ENCODE results near the gene CXCL14.

CXCL14 gene

GRCh38 chr5:135598691-135599395 lies 20.1 kb upstream of the CXCL14 start:
- H3K4me3 ChIP-seq (replicated peaks; ENCODE audit: low read depth, low read length): no peak overlapping the region
- TF ChIP-seq CTCF (IDR thresholded peaks at IDR 0.05; ENCODE audit: low read length, missing control alignments): no peak
- DNase-seq (ENCODE audit: low read depth): no peak

- DNase-seq (ENCODE audit: low read depth): no peak
- H3K4me3 ChIP-seq (replicated peaks; ENCODE audit: low read depth, low read length): no peak overlapping the region
- no peak for TF ChIP-seq CTCF (IDR thresholded peaks at IDR 0.05; ENCODE audit: low read length, missing control alignments)
These were observed 18.0 kb upstream of the CXCL14 start for GRCh38 chr5:135596788-135597187.

- no peak overlapping the region for H3K4me3 ChIP-seq (replicated peaks; ENCODE audit: low read depth, low read length)
- DNase-seq (ENCODE audit: low read depth): no peak
- TF ChIP-seq CTCF (IDR thresholded peaks at IDR 0.05; ENCODE audit: low read length, missing control alignments): no peak
These were observed 17.5 kb upstream of the CXCL14 start for GRCh38 chr5:135596157-135596763.

- no peak for TF ChIP-seq CTCF (IDR thresholded peaks at IDR 0.05; ENCODE audit: low read length, missing control alignments)
- no peak overlapping the region for H3K4me3 ChIP-seq (replicated peaks; ENCODE audit: low read depth, low read length)
- no peak for DNase-seq (ENCODE audit: low read depth)
These were observed 15.7 kb upstream of the CXCL14 start for GRCh38 chr5:135594416-135594960.

- H3K4me3 ChIP-seq (replicated peaks; ENCODE audit: low read depth, low read length): no peak overlapping the region
- TF ChIP-seq CTCF (IDR thresholded peaks at IDR 0.05; ENCODE audit: low read length, missing control alignments): no peak
These were observed 15.1 kb upstream of the CXCL14 start for GRCh38 chr5:135593886-135594285.

GRCh38 chr5:135593141-135593540 lies 14.3 kb upstream of the CXCL14 start:
- DNase-seq (ENCODE audit: low read depth): no peak
- TF ChIP-seq CTCF (IDR thresholded peaks at IDR 0.05; ENCODE audit: low read length, missing control alignments): no peak

More at GRCh38 chr5:135593886-135594285, 15.1 kb upstream of the CXCL14 start:
- no peak for DNase-seq (ENCODE audit: low read depth)

More at GRCh38 chr5:135593141-135593540, 14.3 kb upstream of the CXCL14 start:
- no peak overlapping the region for H3K4me3 ChIP-seq (replicated peaks; ENCODE audit: low read depth, low read length)
